ENCODE measurements around the gene COL4A2.

DNA sequence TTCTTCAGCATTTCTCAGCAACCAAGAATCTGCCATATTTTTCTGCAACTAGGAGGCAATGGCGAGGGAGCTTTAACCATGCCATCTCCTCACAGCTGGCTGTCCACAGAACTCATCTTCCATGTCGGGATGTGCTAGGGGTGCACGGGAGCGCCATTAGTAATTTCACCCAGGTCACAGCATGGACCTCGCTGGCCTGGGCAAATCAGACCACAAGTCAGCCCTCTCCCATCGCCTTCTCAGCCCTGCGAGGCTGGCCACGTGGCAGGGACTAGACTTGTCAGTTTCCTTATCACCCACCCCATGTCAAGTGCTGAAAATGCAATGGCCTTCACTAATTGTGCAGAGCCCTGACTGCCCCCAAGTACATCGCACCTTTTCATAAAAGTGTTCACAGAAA is 15.8 kb upstream of the COL4A2 start:
- TF ChIP-seq, protein P1, sequence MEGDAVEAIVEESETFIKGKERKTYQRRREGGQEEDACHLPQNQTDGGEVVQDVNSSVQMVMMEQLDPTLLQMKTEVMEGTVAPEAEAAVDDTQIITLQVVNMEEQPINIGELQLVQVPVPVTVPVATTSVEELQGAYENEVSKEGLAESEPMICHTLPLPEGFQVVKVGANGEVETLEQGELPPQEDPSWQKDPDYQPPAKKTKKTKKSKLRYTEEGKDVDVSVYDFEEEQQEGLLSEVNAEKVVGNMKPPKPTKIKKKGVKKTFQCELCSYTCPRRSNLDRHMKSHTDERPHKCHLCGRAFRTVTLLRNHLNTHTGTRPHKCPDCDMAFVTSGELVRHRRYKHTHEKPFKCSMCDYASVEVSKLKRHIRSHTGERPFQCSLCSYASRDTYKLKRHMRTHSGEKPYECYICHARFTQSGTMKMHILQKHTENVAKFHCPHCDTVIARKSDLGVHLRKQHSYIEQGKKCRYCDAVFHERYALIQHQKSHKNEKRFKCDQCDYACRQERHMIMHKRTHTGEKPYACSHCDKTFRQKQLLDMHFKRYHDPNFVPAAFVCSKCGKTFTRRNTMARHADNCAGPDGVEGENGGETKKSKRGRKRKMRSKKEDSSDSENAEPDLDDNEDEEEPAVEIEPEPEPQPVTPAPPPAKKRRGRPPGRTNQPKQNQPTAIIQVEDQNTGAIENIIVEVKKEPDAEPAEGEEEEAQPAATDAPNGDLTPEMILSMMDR (IDR thresholded peaks at IDR 0.05), result no peak
- no peak for TF ChIP-seq POLR2A (IDR thresholded peaks at IDR 0.05)
